ENCODE data around the gene FIP1L1. TPM values are rescaled to one million over a fixed set of nuclear protein-coding genes. Genes with fewer than 3 reads are reported as not detected.

The FIP1L1 gene
- total RNA-seq, 4 donors from 2014 or later: 42.8 to 59.1 (median 49.6) TPM

DNA sequence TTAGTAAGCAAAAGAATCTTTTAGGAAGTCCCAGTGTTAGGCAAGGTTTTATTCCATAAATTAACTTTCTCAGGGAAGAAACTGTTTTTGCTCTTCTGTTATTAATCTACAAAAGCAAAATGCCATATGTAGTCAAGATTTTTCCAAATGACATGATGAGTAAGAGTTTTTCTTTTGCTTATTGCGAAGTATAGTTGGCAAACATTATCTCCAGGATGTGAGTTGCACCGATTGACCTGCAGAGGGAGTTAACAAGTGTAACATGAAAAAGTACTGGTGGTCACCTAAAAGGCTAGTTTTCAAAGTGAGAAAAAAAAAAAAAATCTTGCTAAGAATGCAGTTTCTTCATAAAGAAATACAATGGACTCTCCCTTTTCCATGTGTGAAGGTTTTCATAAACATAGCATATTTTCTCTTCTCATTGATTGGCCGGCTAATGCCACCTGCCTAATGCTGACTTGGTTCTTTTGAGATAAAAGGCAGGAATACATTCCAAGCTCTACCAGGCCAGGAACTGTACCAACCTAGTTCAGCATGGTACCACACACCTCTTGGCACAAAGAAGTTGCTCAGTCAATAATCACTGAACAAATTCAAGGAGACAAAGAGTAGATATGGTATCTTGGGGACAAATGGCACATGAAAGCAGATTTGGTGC lies 113.7 kb downstream of the FIP1L1 start:
- DNase-seq (ENCODE audit: low spot score in 2 of 2): peak in 1 of 2 donors; percentile 41
- 38 to 40% methylated on average over 3 of the region's 3 CpGs for WGBS, 2 donors
- no peak overlapping the region for H3K4me3 ChIP-seq (ENCODE audit: low read depth, poor library complexity, severe bottlenecking)
- TF ChIP-seq, protein P1, sequence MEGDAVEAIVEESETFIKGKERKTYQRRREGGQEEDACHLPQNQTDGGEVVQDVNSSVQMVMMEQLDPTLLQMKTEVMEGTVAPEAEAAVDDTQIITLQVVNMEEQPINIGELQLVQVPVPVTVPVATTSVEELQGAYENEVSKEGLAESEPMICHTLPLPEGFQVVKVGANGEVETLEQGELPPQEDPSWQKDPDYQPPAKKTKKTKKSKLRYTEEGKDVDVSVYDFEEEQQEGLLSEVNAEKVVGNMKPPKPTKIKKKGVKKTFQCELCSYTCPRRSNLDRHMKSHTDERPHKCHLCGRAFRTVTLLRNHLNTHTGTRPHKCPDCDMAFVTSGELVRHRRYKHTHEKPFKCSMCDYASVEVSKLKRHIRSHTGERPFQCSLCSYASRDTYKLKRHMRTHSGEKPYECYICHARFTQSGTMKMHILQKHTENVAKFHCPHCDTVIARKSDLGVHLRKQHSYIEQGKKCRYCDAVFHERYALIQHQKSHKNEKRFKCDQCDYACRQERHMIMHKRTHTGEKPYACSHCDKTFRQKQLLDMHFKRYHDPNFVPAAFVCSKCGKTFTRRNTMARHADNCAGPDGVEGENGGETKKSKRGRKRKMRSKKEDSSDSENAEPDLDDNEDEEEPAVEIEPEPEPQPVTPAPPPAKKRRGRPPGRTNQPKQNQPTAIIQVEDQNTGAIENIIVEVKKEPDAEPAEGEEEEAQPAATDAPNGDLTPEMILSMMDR (IDR thresholded peaks at IDR 0.05): no peak
- no peak for TF ChIP-seq POLR2A (IDR thresholded peaks at IDR 0.05)
- intact Hi-C loops (cut with DNase I; ENCODE audit: low total_unique reads): no loop called here

DNA sequence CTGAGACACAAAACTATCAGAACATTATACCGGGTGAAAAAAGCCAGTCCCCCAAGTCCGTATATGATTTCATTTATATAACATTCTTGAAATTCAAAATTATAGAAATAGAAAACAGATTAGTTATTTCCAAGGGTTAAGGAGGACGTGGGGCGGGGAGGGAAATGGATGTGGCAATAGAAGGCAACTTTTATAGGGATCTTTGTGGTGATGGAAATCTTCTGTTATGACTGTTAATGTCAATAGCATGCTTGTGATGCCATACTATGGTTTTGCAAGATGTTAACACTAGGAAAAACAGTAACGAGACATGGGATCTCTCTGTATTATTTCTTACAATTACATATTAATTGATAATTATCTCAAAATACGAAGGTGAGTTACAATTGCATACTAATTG lies 117.4 kb downstream of the FIP1L1 start:
- WGBS, 2 donors: 89 to 92% methylated on average over 6 of the region's 6 CpGs
- H3K4me3 ChIP-seq (ENCODE audit: low read depth, poor library complexity, severe bottlenecking): no peak overlapping the region
- no peak for DNase-seq (ENCODE audit: low spot score in 2 of 2)
- intact Hi-C loops (cut with DNase I; ENCODE audit: low total_unique reads): no loop called here
- TF ChIP-seq, protein P1 (IDR thresholded peaks at IDR 0.05): no peak
- no peak for TF ChIP-seq POLR2A (IDR thresholded peaks at IDR 0.05)

DNA sequence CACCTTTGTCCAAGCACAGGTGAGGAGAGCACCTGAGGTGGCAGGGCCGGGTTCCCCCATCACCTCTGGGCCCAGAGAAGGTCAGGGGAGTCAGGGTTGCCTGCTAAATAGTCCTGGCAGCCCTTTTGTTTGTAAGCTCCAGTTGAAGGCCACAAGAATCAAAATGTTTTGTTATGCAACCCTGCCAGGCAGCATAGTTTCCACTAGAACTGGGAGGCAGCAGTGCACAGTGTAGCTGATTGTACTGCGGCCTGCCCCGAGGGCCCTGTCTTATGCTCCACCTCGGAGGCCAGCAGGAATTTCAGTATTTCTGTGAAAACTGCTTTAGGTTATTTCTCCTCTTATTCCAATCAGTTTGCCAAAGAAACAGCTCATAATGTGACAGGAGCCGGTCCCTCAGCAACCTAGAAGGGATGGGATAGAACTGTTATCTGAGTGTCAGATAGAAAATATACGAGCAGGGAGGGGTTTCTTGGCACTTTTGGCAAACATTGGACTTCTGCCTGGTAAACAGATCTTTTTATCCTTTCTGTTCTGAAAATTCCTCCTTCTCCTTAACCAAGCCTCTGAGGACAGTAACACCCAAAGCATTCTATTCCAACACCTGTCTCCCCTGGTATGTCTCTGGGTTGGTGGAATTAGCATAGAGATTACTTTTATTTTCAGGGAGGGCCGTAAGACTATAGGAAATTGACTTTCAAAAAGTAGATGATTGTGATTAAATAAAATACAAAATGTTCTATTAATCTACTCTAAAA lies 120.2 kb downstream of the FIP1L1 start:
- intact Hi-C loops (cut with DNase I; ENCODE audit: low total_unique reads): no loop called here

DNA sequence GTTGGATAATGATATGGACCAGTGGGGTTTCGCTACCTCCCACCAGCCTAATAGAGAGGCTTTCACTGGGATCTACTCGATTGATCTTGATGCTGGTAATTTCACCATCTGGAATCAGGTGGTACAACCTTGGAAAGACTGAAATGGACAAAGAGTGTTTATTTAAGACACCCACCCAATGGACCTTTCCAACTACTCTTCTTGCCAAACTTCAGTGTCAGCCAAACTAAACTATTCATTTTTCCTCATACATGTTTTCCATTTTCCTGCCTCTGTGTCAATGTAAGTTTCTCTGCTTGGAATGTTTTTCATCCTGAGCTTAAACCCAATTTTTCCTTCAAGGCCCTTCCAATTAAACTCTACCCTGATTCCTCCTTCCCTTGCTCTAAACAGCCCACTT lies 121.3 kb downstream of the FIP1L1 start:
- 83 to 87% methylated on average over 2 of the region's 2 CpGs for WGBS, 2 donors
- no peak overlapping the region for H3K4me3 ChIP-seq (ENCODE audit: low read depth, poor library complexity, severe bottlenecking)
- DNase-seq (ENCODE audit: low spot score in 2 of 2): no peak
- intact Hi-C loops (cut with DNase I; ENCODE audit: low total_unique reads): no loop called here
- no peak for TF ChIP-seq POLR2A (IDR thresholded peaks at IDR 0.05)
- TF ChIP-seq, protein P1 (IDR thresholded peaks at IDR 0.05): no peak

More for the DNA sequence above, 120.2 kb downstream of the FIP1L1 start:
- TF ChIP-seq POLR2A (IDR thresholded peaks at IDR 0.05): no peak
- TF ChIP-seq, protein P1 (IDR thresholded peaks at IDR 0.05): no peak
- H3K4me3 ChIP-seq (ENCODE audit: low read depth, poor library complexity, severe bottlenecking): no peak overlapping the region
- 38 to 40% methylated on average over 7 of the region's 7 CpGs for WGBS, 2 donors
- peak in 1 of 2 donors; percentile 60 for DNase-seq (ENCODE audit: low spot score in 2 of 2)

DNA sequence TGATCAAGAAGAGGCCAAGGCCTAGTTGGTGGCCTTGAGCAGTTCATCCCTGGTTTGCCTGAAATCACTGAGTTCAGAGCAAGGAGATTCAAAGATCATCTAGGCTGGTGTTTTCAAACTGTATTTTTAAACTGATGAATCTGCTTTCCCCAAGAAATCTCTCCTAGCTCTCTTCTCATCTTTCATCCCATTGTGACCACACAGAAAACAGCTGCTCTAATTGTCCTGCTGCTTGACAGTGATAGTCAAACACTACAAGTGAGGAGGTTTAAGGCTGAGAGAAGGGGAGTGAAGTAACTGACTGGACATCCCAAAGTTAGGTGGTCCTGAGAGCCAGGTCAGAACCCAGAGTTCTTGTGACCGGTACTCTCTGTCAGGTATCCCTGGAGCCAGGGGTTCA lies 122.3 kb downstream of the FIP1L1 start:
- DNase-seq (ENCODE audit: low spot score in 2 of 2): no peak
- no peak overlapping the region for H3K4me3 ChIP-seq (ENCODE audit: low read depth, poor library complexity, severe bottlenecking)
- intact Hi-C loops (cut with DNase I; ENCODE audit: low total_unique reads): no loop called here
- 100% methylated on average over 1 of the region's 1 CpG for WGBS, 2 donors
- no peak for TF ChIP-seq POLR2A (IDR thresholded peaks at IDR 0.05)
- TF ChIP-seq, protein P1 (IDR thresholded peaks at IDR 0.05): no peak
